Coronary artery (tissue), 2 donors: Measurements from ENCODE around the gene C11orf21.

Source experiments
- DNase-seq: peaks from one replicate; pipeline ENCODE4 v3.0.0-alpha.2; 2017; ENCODE audit warnings: low spot score
- H3K27ac ChIP-seq, 2 donors: fragments of 200-600 bp; sonication (generic); one replicate each; pipeline ENCODE4 v1.5.1; 2016 to 2019
- H3K4me3 ChIP-seq: fragments of 200-600 bp; sonication (generic); 2 replicates; pipeline ENCODE4 v1.5.1; 2016; ENCODE audit warnings: mild to moderate bottlenecking, moderate library complexity
- TF ChIP-seq, protein P1 (sequence below): fragments of 200-600 bp; sonication (generic); IDR thresholded peaks from one replicate; pipeline ENCODE4 v1.5.1; 2019; ENCODE audit warnings: antibody characterized with exemption

C11orf21 gene

DNA sequence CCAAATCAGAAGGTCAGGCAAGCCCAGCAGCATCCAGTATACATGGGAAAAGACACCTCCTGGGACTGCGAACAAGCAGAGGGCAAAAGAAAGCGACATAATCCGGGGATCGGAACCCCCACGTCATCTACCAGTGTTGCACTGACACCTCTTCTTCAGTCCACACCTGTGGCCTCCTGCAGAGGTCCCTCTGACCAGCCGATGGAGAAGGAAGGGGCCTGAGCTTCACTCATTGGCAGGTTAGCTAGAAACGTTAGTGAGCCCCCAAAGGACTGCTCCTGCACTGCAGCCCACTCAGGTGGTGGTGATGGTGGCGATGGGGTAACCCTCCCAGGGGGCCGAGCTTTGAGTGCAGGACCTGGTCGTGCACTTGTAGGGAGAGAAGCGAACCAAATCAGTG is 53.5 kb downstream of the C11orf21 start:
- TF ChIP-seq, protein P1, sequence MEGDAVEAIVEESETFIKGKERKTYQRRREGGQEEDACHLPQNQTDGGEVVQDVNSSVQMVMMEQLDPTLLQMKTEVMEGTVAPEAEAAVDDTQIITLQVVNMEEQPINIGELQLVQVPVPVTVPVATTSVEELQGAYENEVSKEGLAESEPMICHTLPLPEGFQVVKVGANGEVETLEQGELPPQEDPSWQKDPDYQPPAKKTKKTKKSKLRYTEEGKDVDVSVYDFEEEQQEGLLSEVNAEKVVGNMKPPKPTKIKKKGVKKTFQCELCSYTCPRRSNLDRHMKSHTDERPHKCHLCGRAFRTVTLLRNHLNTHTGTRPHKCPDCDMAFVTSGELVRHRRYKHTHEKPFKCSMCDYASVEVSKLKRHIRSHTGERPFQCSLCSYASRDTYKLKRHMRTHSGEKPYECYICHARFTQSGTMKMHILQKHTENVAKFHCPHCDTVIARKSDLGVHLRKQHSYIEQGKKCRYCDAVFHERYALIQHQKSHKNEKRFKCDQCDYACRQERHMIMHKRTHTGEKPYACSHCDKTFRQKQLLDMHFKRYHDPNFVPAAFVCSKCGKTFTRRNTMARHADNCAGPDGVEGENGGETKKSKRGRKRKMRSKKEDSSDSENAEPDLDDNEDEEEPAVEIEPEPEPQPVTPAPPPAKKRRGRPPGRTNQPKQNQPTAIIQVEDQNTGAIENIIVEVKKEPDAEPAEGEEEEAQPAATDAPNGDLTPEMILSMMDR: no peak
- H3K4me3 ChIP-seq: no peak overlapping the region
- no peak overlapping the region for H3K27ac ChIP-seq
- DNase-seq: no peak

DNA sequence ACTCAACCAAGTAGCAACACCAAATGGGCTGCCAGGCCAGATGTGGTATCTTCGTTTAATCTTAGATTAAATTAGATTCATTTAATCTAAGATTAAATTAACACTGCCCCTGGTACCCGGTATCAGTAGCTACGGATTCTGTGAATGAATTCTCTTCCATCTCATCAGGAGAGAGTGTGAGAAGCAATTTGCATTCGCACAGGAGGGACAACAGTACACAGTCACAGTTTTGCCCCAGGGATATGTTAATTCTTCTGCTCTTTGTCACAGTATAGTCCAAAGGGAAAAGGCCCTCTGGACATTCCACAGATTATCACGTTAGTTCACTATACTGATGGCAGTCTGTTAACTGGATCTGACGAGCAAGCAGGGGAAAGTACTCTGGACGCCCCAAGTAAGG is 54.2 kb downstream of the C11orf21 start:
- TF ChIP-seq, protein P1: no peak
- no peak overlapping the region for H3K27ac ChIP-seq
- H3K4me3 ChIP-seq: no peak overlapping the region
- DNase-seq: no peak
